GM23248 (cell line): ENCODE results near the gene NAALADL2.
"Not testable (repeated sequence)": the region's sequence is repeated elsewhere in the genome, so short reads cannot be mapped to it uniquely, and the experiment has no call there.

ENCODE experiments used
- EZH2 ChIP-seq: fragments of 200-600 bp; sonication (generic); IDR thresholded peaks from 2 replicates; pipeline ENCODE4 v1.6.1; 2018; ENCODE audit warnings: antibody characterized with exemption, mild to moderate bottlenecking; ENCODE audit not compliant: insufficient read depth, poor library complexity, severe bottlenecking
- EZH2phosphoT487 ChIP-seq: fragments of 200-600 bp; sonication (generic); IDR thresholded peaks from 2 replicates; pipeline ENCODE4 v1.6.1; 2018; ENCODE audit warnings: antibody characterized with exemption, moderate library complexity, mild to moderate bottlenecking, low read depth; ENCODE audit not compliant: insufficient read depth

DNA sequence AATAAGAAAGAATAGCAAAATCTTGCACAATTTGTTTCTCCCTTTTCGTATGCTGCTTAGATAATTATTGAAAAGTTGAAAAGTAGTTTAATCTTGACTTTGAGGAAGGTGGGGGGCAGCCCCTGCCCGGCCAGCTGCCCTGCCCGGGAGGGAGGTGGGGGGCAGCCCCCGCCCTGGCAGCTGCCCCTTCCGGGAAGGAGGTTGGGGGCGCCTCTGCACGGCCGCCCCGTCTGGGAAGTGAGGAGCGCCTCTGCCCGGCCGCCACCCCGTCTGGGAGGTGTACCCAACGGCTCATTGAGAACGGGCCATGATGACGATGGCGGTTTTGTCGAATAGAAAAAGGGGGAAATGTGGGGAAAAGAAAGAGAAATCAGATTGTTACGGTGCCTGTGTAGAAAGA is 228.0 kb downstream of the NAALADL2 start:
- not testable (repeated sequence) for TF ChIP-seq EZH2, EZH2phosphoT487
